ENCODE results near the gene KLHL3.
"Not testable (repeated sequence)": the region's sequence is repeated elsewhere in the genome, so short reads cannot be mapped to it uniquely, and the experiment has no call there.

Gene KLHL3

GRCh38 chr5:137735555-137736284, at the start of gene KLHL3:
Gene KLHL3 (minus strand): TSS chr5:137736089. CDS start chr5:137735646, 443 bp downstream.
- DNase-seq (ENCODE audit: low read depth), result peak; percentile 54

GRCh38 chr5:137782984-137783536, 47.2 kb upstream of the KLHL3 start:
- no peak for DNase-seq (ENCODE audit: low read depth)

GRCh38 chr5:137782055-137782454, 46.2 kb upstream of the KLHL3 start:
- no peak for DNase-seq (ENCODE audit: low read depth)

- DNase-seq (ENCODE audit: low read depth), result peak; percentile 53
Measured at GRCh38 chr5:137778772-137779564, 43.1 kb upstream of the KLHL3 start.

GRCh38 chr5:137767937-137768336, 32.0 kb upstream of the KLHL3 start:
- DNase-seq (ENCODE audit: low read depth), result not testable (repeated sequence)

- no peak for DNase-seq (ENCODE audit: low read depth)
Measured at GRCh38 chr5:137761566-137761965, 25.7 kb upstream of the KLHL3 start.

- DNase-seq (ENCODE audit: low read depth), result peak; percentile 46
Measured at GRCh38 chr5:137760719-137761516, 25.0 kb upstream of the KLHL3 start.

GRCh38 chr5:137760294-137760693, 24.4 kb upstream of the KLHL3 start:
- DNase-seq (ENCODE audit: low read depth), result no peak

GRCh38 chr5:137758715-137759306, 22.9 kb upstream of the KLHL3 start:
- no peak for DNase-seq (ENCODE audit: low read depth)

- DNase-seq (ENCODE audit: low read depth), result no peak
Measured at GRCh38 chr5:137758121-137758520, 22.2 kb upstream of the KLHL3 start.

GRCh38 chr5:137757634-137758033, 21.7 kb upstream of the KLHL3 start:
- DNase-seq (ENCODE audit: low read depth), result no peak

GRCh38 chr5:137754961-137755762, 19.3 kb upstream of the KLHL3 start:
- no peak for DNase-seq (ENCODE audit: low read depth)

GRCh38 chr5:137754188-137754960, 18.5 kb upstream of the KLHL3 start, which contains the start of gene HNRNPA0:
Gene HNRNPA0 (minus strand): TSS chr5:137754363. CDS start chr5:137754066, 297 bp downstream.
- DNase-seq (ENCODE audit: low read depth), result peak; percentile 96

GRCh38 chr5:137753691-137754187, 17.9 kb upstream of the KLHL3 start:
- no peak for DNase-seq (ENCODE audit: low read depth)

- DNase-seq (ENCODE audit: low read depth), result peak; percentile 42
Measured at GRCh38 chr5:137752905-137753690, 17.2 kb upstream of the KLHL3 start.

- peak; percentile 78 for DNase-seq (ENCODE audit: low read depth)
Measured at GRCh38 chr5:137751869-137752491, 16.1 kb upstream of the KLHL3 start.

- DNase-seq (ENCODE audit: low read depth), result no peak
Measured at GRCh38 chr5:137750436-137750835, 14.5 kb upstream of the KLHL3 start.

GRCh38 chr5:137747848-137748247, 12.0 kb upstream of the KLHL3 start:
- DNase-seq (ENCODE audit: low read depth), result no peak

All from EH (cell line).